Measurements from ENCODE around the gene YY1. TPM values are rescaled to one million over a fixed set of nuclear protein-coding genes. Genes with fewer than 3 reads are reported as not detected.
"Not testable (repeated sequence)": the region's sequence is repeated elsewhere in the genome, so short reads cannot be mapped to it uniquely, and the experiment has no call there.

YY1 gene
- total RNA-seq, 1 experiment from 2014 or later, result 97.0 TPM

DNA sequence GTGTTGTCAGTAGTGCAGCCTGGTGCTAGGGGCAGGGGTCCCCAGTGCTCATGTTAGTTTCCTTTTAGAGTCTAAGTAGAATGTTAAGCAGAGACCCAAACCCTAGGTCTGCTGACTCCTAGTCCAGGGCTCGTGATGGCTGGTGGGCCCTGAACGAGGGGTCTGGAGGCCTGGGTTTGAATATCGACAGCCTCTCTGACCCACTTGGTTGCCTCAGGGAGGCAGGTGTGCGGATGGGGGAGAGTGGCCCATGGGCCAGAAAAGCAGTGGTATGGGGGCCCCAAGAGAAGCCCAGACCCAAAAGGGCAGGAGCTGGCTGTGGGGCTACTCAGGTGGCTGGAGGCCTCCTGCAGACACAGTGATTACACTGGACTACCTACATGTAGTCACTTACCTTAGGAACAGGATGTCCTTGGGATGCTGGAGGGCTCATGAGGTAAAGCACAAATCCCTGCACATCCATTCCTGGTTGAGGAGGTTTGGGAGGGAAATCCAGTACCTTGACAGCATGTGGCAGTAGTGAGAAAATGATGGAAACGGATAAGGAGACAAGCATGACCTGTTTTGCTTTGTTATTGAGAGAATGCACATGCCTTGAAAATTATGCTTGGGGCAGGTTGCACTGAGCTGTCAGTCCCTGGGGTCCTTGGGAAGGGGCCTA, 69.0 kb downstream of the YY1 start:
- Histone ChIP-seq H3K4me3 (ENCODE audit: low read depth, low read length, poor library complexity, severe bottlenecking) (peak overlapping the region; percentile 91), H3K9me3 (ENCODE audit: low read depth, low read length, poor library complexity, severe bottlenecking) (no peaks in the 10 kb centered on the region), H3K27ac (ENCODE audit: low read depth, low read length, poor library complexity, severe bottlenecking) (peak overlapping the region; percentile 5), H3K27me3 (replicated peaks; ENCODE audit: insufficient read depth, low read depth, low read length, poor library complexity) (no peaks in the 10 kb centered on the region), H3K4me1 (ENCODE audit: insufficient read depth, low read length, poor library complexity, severe bottlenecking) (peaks cover 19% of the 10 kb centered on the region), H3K36me3 (ENCODE audit: insufficient read depth, low read length, poor library complexity, severe bottlenecking) (no peaks in the 10 kb centered on the region)
- BruUV-seq (replicated peaks), result TSS peak; percentile 77
- POLR2A ChIA-PET (ENCODE audit: low non-redundant PET), result no interaction called here
- TF ChIP-seq, protein P1, sequence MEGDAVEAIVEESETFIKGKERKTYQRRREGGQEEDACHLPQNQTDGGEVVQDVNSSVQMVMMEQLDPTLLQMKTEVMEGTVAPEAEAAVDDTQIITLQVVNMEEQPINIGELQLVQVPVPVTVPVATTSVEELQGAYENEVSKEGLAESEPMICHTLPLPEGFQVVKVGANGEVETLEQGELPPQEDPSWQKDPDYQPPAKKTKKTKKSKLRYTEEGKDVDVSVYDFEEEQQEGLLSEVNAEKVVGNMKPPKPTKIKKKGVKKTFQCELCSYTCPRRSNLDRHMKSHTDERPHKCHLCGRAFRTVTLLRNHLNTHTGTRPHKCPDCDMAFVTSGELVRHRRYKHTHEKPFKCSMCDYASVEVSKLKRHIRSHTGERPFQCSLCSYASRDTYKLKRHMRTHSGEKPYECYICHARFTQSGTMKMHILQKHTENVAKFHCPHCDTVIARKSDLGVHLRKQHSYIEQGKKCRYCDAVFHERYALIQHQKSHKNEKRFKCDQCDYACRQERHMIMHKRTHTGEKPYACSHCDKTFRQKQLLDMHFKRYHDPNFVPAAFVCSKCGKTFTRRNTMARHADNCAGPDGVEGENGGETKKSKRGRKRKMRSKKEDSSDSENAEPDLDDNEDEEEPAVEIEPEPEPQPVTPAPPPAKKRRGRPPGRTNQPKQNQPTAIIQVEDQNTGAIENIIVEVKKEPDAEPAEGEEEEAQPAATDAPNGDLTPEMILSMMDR (conservative IDR thresholded peaks at IDR 0.05; ENCODE audit: low read depth, low read length), result no peak
- no peak for TF ChIP-seq EZH2 (IDR thresholded peaks at IDR 0.05; ENCODE audit: borderline replicate concordance, low read depth, low read length, poor library complexity, severe bottlenecking)
- CTCF ChIA-PET, result no interaction called here
- intact Hi-C loops (cut with micrococcal nuclease; ENCODE audit: unreplicated experiment), result no loop called here
- no peak for DNase-seq (ENCODE audit: low spot score)

DNA sequence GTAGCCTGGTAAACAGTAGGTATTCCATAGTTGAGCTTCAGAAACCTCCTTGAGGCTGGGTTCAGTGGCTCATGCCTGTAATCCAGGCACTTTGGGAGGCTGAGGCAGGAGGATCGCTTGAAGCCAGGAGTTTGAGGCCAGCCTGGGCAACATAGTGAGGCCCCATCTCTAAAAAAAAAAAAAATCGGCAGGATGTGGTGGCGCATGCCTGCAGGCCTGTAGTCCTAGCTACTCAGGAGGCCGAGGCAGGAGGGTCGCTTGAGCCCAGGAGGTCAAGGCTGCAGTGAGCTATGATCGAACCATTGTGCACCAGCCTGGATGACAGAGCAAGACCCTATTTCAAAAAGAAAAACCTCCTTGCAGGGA, 69.5 kb downstream of the YY1 start:
- POLR2A ChIA-PET (ENCODE audit: low non-redundant PET); H3K36me3 ChIP-seq (ENCODE audit: insufficient read depth, low read length, poor library complexity, severe bottlenecking); DNase-seq (ENCODE audit: low spot score); BruUV-seq (replicated peaks); H3K27ac ChIP-seq (ENCODE audit: low read depth, low read length, poor library complexity, severe bottlenecking); H3K27me3 ChIP-seq (replicated peaks; ENCODE audit: insufficient read depth, low read depth, low read length, poor library complexity); intact Hi-C loops (cut with micrococcal nuclease; ENCODE audit: unreplicated experiment); H3K4me3 ChIP-seq (ENCODE audit: low read depth, low read length, poor library complexity, severe bottlenecking); CTCF ChIA-PET; H3K9me3 ChIP-seq (ENCODE audit: low read depth, low read length, poor library complexity, severe bottlenecking): not testable (repeated sequence)
- H3K4me1 ChIP-seq (ENCODE audit: insufficient read depth, low read length, poor library complexity, severe bottlenecking), result peaks cover 19% of the 10 kb centered on the region

DNA sequence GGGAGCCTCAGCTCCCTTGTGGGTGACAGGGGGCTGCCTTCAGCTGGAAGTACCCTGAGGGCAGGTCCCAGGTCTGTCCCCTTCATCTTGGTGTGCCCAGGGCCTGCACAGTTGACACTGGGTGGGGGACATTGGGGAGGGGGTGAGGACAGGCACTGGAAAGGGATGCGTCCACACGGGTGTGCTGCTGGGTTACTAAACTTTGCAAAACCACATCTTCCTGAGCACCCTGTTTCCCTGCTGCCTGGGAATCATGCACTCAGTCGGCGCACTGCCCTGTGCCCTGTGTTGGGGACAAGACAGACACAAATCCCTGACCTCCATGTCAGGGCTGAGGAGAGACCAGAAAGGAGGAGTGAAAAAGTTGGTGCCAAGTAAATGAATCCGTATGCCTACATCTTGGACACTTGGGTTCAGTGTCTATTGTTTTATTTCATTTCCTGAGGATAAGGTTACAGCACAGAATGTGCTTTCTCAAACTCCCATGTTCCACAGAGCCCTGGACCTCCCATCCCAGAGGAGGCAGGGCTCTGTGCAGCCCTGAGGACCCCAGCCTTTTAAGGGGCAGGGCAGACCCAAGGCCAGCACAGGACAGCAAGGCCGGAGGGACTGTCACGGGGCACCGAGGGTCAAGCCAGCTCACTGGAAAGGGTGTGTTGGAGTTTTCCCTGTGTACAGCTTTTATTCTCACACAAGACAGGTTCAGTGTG, 70.2 kb downstream of the YY1 start:
- TF ChIP-seq, protein P1 (conservative IDR thresholded peaks at IDR 0.05; ENCODE audit: low read depth, low read length), result no peak
- TF ChIP-seq EZH2 (IDR thresholded peaks at IDR 0.05; ENCODE audit: borderline replicate concordance, low read depth, low read length, poor library complexity, severe bottlenecking), result no peak
- Histone ChIP-seq H3K4me1 (ENCODE audit: insufficient read depth, low read length, poor library complexity, severe bottlenecking) (peaks cover 17% of the 10 kb centered on the region), H3K27ac (ENCODE audit: low read depth, low read length, poor library complexity, severe bottlenecking) (no peak overlapping the region), H3K4me3 (ENCODE audit: low read depth, low read length, poor library complexity, severe bottlenecking) (no peak overlapping the region), H3K9me3 (ENCODE audit: low read depth, low read length, poor library complexity, severe bottlenecking) (no peaks in the 10 kb centered on the region), H3K36me3 (ENCODE audit: insufficient read depth, low read length, poor library complexity, severe bottlenecking) (no peaks in the 10 kb centered on the region), H3K27me3 (replicated peaks; ENCODE audit: insufficient read depth, low read depth, low read length, poor library complexity) (no peaks in the 10 kb centered on the region)
- POLR2A ChIA-PET (ENCODE audit: low non-redundant PET), result no interaction called here
- BruUV-seq (replicated peaks), result no TSS peak
- CTCF ChIA-PET, result no interaction called here
- no peak for DNase-seq (ENCODE audit: low spot score)
- intact Hi-C loops (cut with micrococcal nuclease; ENCODE audit: unreplicated experiment), result no loop called here

DNA sequence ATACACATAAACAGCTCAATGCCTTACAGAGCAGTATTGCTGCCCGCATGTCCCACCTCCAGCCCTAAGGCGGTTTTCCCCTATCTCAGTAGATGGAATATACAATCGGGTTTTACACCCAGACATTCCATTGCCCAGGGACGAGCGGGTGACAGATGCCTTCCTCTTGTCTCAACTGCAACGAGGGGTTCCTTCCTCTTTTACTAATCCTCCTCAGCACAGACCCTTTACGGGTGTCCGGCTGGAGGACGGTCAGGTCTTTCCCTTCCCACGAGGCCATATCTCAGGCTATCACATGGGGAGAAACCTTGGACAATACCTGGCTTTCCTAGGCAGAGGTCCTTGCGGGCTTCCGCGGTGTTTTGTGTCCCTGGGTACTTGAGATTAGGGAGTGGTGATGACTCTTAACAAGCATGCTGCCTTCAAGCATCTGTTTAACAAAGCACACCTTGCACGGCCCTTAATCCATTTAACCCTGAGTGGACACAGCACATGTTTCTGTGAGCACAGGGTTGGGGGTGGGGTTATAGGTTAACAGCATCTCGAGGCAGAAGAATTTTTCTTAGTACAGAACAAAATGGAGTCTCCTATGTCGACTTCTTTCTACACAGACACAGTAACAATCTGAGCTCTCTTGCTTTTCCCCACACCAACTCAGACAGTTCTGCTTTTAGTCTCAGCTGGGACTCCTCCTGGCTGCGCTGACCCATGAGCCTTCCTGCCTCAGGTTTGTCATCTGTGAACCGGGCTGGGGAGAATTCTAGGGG, 73.3 kb downstream of the YY1 start:
- DNase-seq (ENCODE audit: low spot score); CTCF ChIA-PET; H3K36me3 ChIP-seq (ENCODE audit: insufficient read depth, low read length, poor library complexity, severe bottlenecking); BruUV-seq (replicated peaks); POLR2A ChIA-PET (ENCODE audit: low non-redundant PET); H3K4me3 ChIP-seq (ENCODE audit: low read depth, low read length, poor library complexity, severe bottlenecking); H3K9me3 ChIP-seq (ENCODE audit: low read depth, low read length, poor library complexity, severe bottlenecking); H3K4me1 ChIP-seq (ENCODE audit: insufficient read depth, low read length, poor library complexity, severe bottlenecking); H3K27ac ChIP-seq (ENCODE audit: low read depth, low read length, poor library complexity, severe bottlenecking); intact Hi-C loops (cut with micrococcal nuclease; ENCODE audit: unreplicated experiment); H3K27me3 ChIP-seq (replicated peaks; ENCODE audit: insufficient read depth, low read depth, low read length, poor library complexity): not testable (repeated sequence)
